Activated CD4-positive, alpha-beta T cell treated with anti-CD3 and anti-CD28 coated beads, Interleukin-2, amount 10 ng/mL, durations not matched to agents 24 days and 14 days (primary cell): Measurements from ENCODE around the gene TMEM115. TPM values are rescaled to one million over a fixed set of nuclear protein-coding genes. Genes with fewer than 3 reads are reported as not detected.

Source experiments
- DNase-seq: peaks from one replicate; pipeline ENCODE4 v3.0.0; 2022
- H3K27ac Mint-ChIP-seq: one replicate; pipeline ENCODE4 v1.8.0; 2022; ENCODE audit warnings: mild to moderate bottlenecking, mixed read lengths
- H3K27me3 Mint-ChIP-seq: one replicate; pipeline ENCODE4 v1.8.0; 2022; ENCODE audit warnings: mixed read lengths
- H3K36me3 Mint-ChIP-seq: one replicate; pipeline ENCODE4 v1.8.0; 2022; ENCODE audit warnings: low read depth, mild to moderate bottlenecking, mixed read lengths
- H3K4me1 Mint-ChIP-seq: one replicate; pipeline ENCODE4 v1.8.0; 2021; ENCODE audit warnings: mixed read lengths
- H3K4me3 Mint-ChIP-seq: one replicate; pipeline ENCODE4 v1.8.0; 2022; ENCODE audit warnings: mild to moderate bottlenecking, moderate library complexity, mixed read lengths
- H3K9me3 Mint-ChIP-seq: one replicate; pipeline ENCODE4 v1.8.0; 2021; ENCODE audit warnings: mixed read lengths
- intact Hi-C: fragments of 100-400 bp; cut with micrococcal nuclease; formaldehyde crosslinking; loops from one replicate; pipeline ENCODE4 v1.15.1; 2023
- total RNA-seq: library from RNA; stranded (reverse); gene quantifications from 2 replicates; pipeline ENCODE4 v1.2.3, GENCODE V29; 2022

The TMEM115 gene
- total RNA-seq, 1 donor from 2014 or later: 20.3 TPM

GRCh38 chr3:50327129-50327528 is 32.2 kb downstream of the TMEM115 start:
- peaks cover 17% of the 10 kb centered on the region for H3K4me1 Mint-ChIP-seq
- peak overlapping the region; percentile 84 for H3K4me3 Mint-ChIP-seq
- H3K36me3 Mint-ChIP-seq: peaks cover 38% of the 10 kb centered on the region
- no peaks in the 10 kb centered on the region for H3K27me3 Mint-ChIP-seq
- no peaks in the 10 kb centered on the region for H3K9me3 Mint-ChIP-seq
- H3K27ac Mint-ChIP-seq: peak overlapping the region; percentile 75
- intact Hi-C loops: loop anchor here (10.0 kb wide), 1 partner anchor 1852 kb away; no protein-coding TSS in a partner anchor
- DNase-seq: peak; percentile 60

GRCh38 chr3:50326182-50326541 is 33.2 kb downstream of the TMEM115 start:
- H3K4me1 Mint-ChIP-seq: peaks cover 17% of the 10 kb centered on the region
- H3K4me3 Mint-ChIP-seq: peak overlapping the region; percentile 84
- DNase-seq: peak; percentile 57
- intact Hi-C loops: loop anchor here (10.0 kb wide), 1 partner anchor 1851 kb away; no protein-coding TSS in a partner anchor
- peaks cover 31% of the 10 kb centered on the region for H3K36me3 Mint-ChIP-seq
- H3K9me3 Mint-ChIP-seq: no peaks in the 10 kb centered on the region
- H3K27me3 Mint-ChIP-seq: no peaks in the 10 kb centered on the region
- H3K27ac Mint-ChIP-seq: no peak overlapping the region

- H3K36me3 Mint-ChIP-seq: peaks cover 26% of the 10 kb centered on the region
- intact Hi-C loops: loop anchor here (2.0 to 10.0 kb wide), 2 partner anchors 133 to 1851 kb away; no protein-coding TSS in a partner anchor
These were observed 33.7 kb downstream of the TMEM115 start for GRCh38 chr3:50325497-50326181.

GRCh38 chr3:50325113-50325480 is 34.2 kb downstream of the TMEM115 start:
- intact Hi-C loops: loop anchor here (2.0 to 10.0 kb wide), 2 partner anchors 132 to 1850 kb away; no protein-coding TSS in a partner anchor
- Mint-ChIP-seq H3K36me3 (peaks cover 20% of the 10 kb centered on the region), H3K27me3 (no peaks in the 10 kb centered on the region), H3K4me3 (no peak overlapping the region), H3K9me3 (no peaks in the 10 kb centered on the region), H3K27ac (no peak overlapping the region), H3K4me1 (peaks cover 23% of the 10 kb centered on the region)
- DNase-seq: no peak

More at GRCh38 chr3:50325497-50326181, 33.7 kb downstream of the TMEM115 start:
- H3K4me3 Mint-ChIP-seq: no peak overlapping the region
- H3K27me3 Mint-ChIP-seq: no peaks in the 10 kb centered on the region
- no peaks in the 10 kb centered on the region for H3K9me3 Mint-ChIP-seq
- H3K27ac Mint-ChIP-seq: no peak overlapping the region
- peaks cover 18% of the 10 kb centered on the region for H3K4me1 Mint-ChIP-seq
- DNase-seq: no peak

GRCh38 chr3:50324351-50325112 is 34.8 kb downstream of the TMEM115 start:
- Mint-ChIP-seq H3K4me1 (peaks cover 26% of the 10 kb centered on the region), H3K9me3 (no peaks in the 10 kb centered on the region), H3K27me3 (no peaks in the 10 kb centered on the region), H3K36me3 (peaks cover 16% of the 10 kb centered on the region), H3K27ac (peak overlapping the region; percentile 28), H3K4me3 (no peak overlapping the region)
- DNase-seq: peak; percentile 90
- intact Hi-C loops: loop anchor here (2.0 to 10.0 kb wide), 2 partner anchors 132 to 1850 kb away; no protein-coding TSS in a partner anchor

- Mint-ChIP-seq H3K36me3 (peaks cover 17% of the 10 kb centered on the region), H3K9me3 (no peaks in the 10 kb centered on the region), H3K27me3 (no peaks in the 10 kb centered on the region), H3K27ac (peak overlapping the region; percentile 7), H3K4me3 (no peak overlapping the region), H3K4me1 (peaks cover 30% of the 10 kb centered on the region)
- intact Hi-C loops: loop anchor here (2.0 to 10.0 kb wide), 2 partner anchors 131 to 1849 kb away; no protein-coding TSS in a partner anchor
- DNase-seq: no peak
These were observed 35.6 kb downstream of the TMEM115 start for GRCh38 chr3:50323614-50324199.

GRCh38 chr3:50323092-50323600 is 36.2 kb downstream of the TMEM115 start:
- Mint-ChIP-seq H3K36me3 (peaks cover 17% of the 10 kb centered on the region), H3K4me1 (peaks cover 28% of the 10 kb centered on the region), H3K27me3 (no peaks in the 10 kb centered on the region), H3K27ac (no peak overlapping the region), H3K4me3 (no peak overlapping the region), H3K9me3 (no peaks in the 10 kb centered on the region)
- DNase-seq: no peak
- intact Hi-C loops: loop anchor here (10.0 kb wide), 1 partner anchor 1848 kb away; no protein-coding TSS in a partner anchor

GRCh38 chr3:50322386-50323091 is 36.8 kb downstream of the TMEM115 start, which contains the start of gene HYAL2:
HYAL2 (minus strand) TSS chr3:50322745; CDS start chr3:50320489, 2,256 bp downstream.
- peak within 1 kb of the TSS; percentile 86 for H3K4me3 Mint-ChIP-seq
- no peak for DNase-seq
- H3K4me1 Mint-ChIP-seq: peaks cover 28% of the 10 kb centered on the region
- peak within 1 kb of the TSS; percentile 92 for H3K27ac Mint-ChIP-seq
- intact Hi-C loops: loop anchor here (10.0 kb wide), 1 partner anchor 1848 kb away; no protein-coding TSS in a partner anchor
- no peaks in the 10 kb centered on the region for H3K9me3 Mint-ChIP-seq
- H3K36me3 Mint-ChIP-seq: peaks cover 17% of the 10 kb centered on the region
- no peaks in the 10 kb centered on the region for H3K27me3 Mint-ChIP-seq

GRCh38 chr3:50322115-50322385 is 37.3 kb downstream of the TMEM115 start:
- Mint-ChIP-seq H3K27ac (no peak overlapping the region), H3K4me3 (peak overlapping the region; percentile 86), H3K27me3 (no peaks in the 10 kb centered on the region), H3K9me3 (no peaks in the 10 kb centered on the region), H3K36me3 (peaks cover 18% of the 10 kb centered on the region), H3K4me1 (peaks cover 27% of the 10 kb centered on the region)
- DNase-seq: no peak
- intact Hi-C loops: loop anchor here (10.0 kb wide), 1 partner anchor 1847 kb away; no protein-coding TSS in a partner anchor

GRCh38 chr3:50321336-50322114 is 37.8 kb downstream of the TMEM115 start:
- Mint-ChIP-seq H3K9me3 (no peaks in the 10 kb centered on the region), H3K36me3 (peaks cover 21% of the 10 kb centered on the region), H3K4me1 (peaks cover 27% of the 10 kb centered on the region), H3K4me3 (peak overlapping the region; percentile 88), H3K27ac (peak overlapping the region; percentile 92), H3K27me3 (no peaks in the 10 kb centered on the region)
- DNase-seq: peak; percentile 96
- intact Hi-C loops: loop anchor here (1.0 to 10.0 kb wide), 4 partner anchors 16 to 1847 kb away; partner anchors contain the start of genes HYAL3 and NAA80

- H3K4me1 Mint-ChIP-seq: peaks cover 29% of the 10 kb centered on the region
- peak overlapping the region; percentile 86 for H3K27ac Mint-ChIP-seq
- intact Hi-C loops: loop anchor here (1.0 to 10.0 kb wide), 4 partner anchors 16 to 1846 kb away; partner anchors contain the start of genes HYAL3 and NAA80
- H3K4me3 Mint-ChIP-seq: peak overlapping the region; percentile 88
- H3K27me3 Mint-ChIP-seq: no peaks in the 10 kb centered on the region
- peak; percentile 93 for DNase-seq
- H3K9me3 Mint-ChIP-seq: no peaks in the 10 kb centered on the region
- H3K36me3 Mint-ChIP-seq: peaks cover 24% of the 10 kb centered on the region
These were observed 38.4 kb downstream of the TMEM115 start for GRCh38 chr3:50320853-50321335.

- Mint-ChIP-seq H3K4me3 (peak overlapping the region; percentile 88), H3K36me3 (peaks cover 24% of the 10 kb centered on the region), H3K9me3 (no peaks in the 10 kb centered on the region), H3K4me1 (peaks cover 32% of the 10 kb centered on the region), H3K27me3 (no peaks in the 10 kb centered on the region), H3K27ac (peak overlapping the region; percentile 34)
- intact Hi-C loops: loop anchor here (2.0 to 10.0 kb wide), 2 partner anchors 93 to 1845 kb away; no protein-coding TSS in a partner anchor
- DNase-seq: no peak
These were observed 39.3 kb downstream of the TMEM115 start for GRCh38 chr3:50319894-50320625.
